Osteoblast (primary cell): Measurements from ENCODE around the gene CA5A. TPM values are rescaled to one million over a fixed set of nuclear protein-coding genes. Genes with fewer than 3 reads are reported as not detected.
A peak's percentile ranks its signal among the peaks of the same experiment; 100 is the strongest.
"Not testable (repeated sequence)": the region's sequence is repeated elsewhere in the genome, so short reads cannot be mapped to it uniquely, and the experiment has no call there.

Experiments used
- DNase-seq: peaks from one replicate; pipeline ENCODE4 v3.0.0; 2011; ENCODE audit warnings: low spot score, mixed read lengths; ENCODE audit not compliant: insufficient read length; ENCODE audit errors: missing footprints
- H2AFZ ChIP-seq: 2 replicates; pipeline ENCODE4 v1.6.0; 2011; ENCODE audit warnings: mild to moderate bottlenecking, low read length
- H3K27ac ChIP-seq: 2 replicates; pipeline ENCODE4 v1.5.1; 2011; ENCODE audit warnings: mild to moderate bottlenecking, low read depth, low read length, moderate library complexity
- H3K27me3 ChIP-seq: 2 replicates; pipeline ENCODE4 v1.6.0; 2012; ENCODE audit warnings: mild to moderate bottlenecking, control low read depth, inconsistent platforms, low read length, moderate library complexity; ENCODE audit not compliant: insufficient read depth
- H3K36me3 ChIP-seq: 2 replicates; pipeline ENCODE4 v1.5.1; 2011; ENCODE audit warnings: mild to moderate bottlenecking, low read length, control low read depth, moderate library complexity; ENCODE audit not compliant: insufficient read depth
- H3K4me1 ChIP-seq: 2 replicates; pipeline ENCODE4 v1.5.1; 2011; ENCODE audit warnings: mild to moderate bottlenecking, low read length, control low read depth, moderate library complexity; ENCODE audit not compliant: insufficient read depth
- H3K4me2 ChIP-seq: 2 replicates; pipeline ENCODE4 v1.6.0; 2011; ENCODE audit warnings: mild to moderate bottlenecking, low read length; ENCODE audit not compliant: insufficient read depth
- H3K4me3 ChIP-seq: fragments of 200-600 bp; sonication (generic); 3 replicates; pipeline ENCODE4 v1.5.1; 2012; ENCODE audit warnings: mild to moderate bottlenecking, low read length, inconsistent platforms; ENCODE audit not compliant: insufficient read depth
- H3K79me2 ChIP-seq: 2 replicates; pipeline ENCODE4 v1.6.0; 2012; ENCODE audit warnings: mild to moderate bottlenecking, low read length, control low read depth, inconsistent platforms; ENCODE audit not compliant: insufficient read depth
- H3K9me3 ChIP-seq: 2 replicates; pipeline ENCODE4 v1.5.1; 2011; ENCODE audit warnings: low read depth, low read length, control low read depth
- H4K20me1 ChIP-seq: 2 replicates; pipeline ENCODE4 v1.6.0; 2012; ENCODE audit warnings: mild to moderate bottlenecking, low read length, control low read depth; ENCODE audit not compliant: insufficient read depth
- CTCF ChIP-seq: IDR thresholded peaks from 2 replicates; pipeline ENCODE4 v1.5.1; 2011; ENCODE audit warnings: mild to moderate bottlenecking, low read depth, low read length, moderate library complexity; ENCODE audit errors: extremely low read depth
- total RNA-seq: library from RNA; depleted of rRNA; stranded (reverse); fragments of >200 nt; gene quantifications from 2 replicates; pipeline ENCODE4 v1.2.3, GENCODE V29; 2012

The CA5A gene
- total RNA-seq, 1 donor = not detected

GRCh38 chr16:87983072-87983736 lies 46.9 kb upstream of the CA5A start:
- H3K4me2 ChIP-seq, H3K27me3 ChIP-seq, H4K20me1 ChIP-seq, H2AFZ ChIP-seq, H3K4me1 ChIP-seq, H3K9me3 ChIP-seq, DNase-seq, H3K4me3 ChIP-seq: not testable (repeated sequence)
- Histone ChIP-seq H3K27ac (peak overlapping the region; percentile 51), H3K36me3 (peaks cover 19% of the 10 kb centered on the region), H3K79me2 (peaks cover 11% of the 10 kb centered on the region)
- peak; percentile 52 for TF ChIP-seq CTCF

GRCh38 chr16:87982581-87983041 lies 46.3 kb upstream of the CA5A start:
- H3K79me2 ChIP-seq = peaks cover 11% of the 10 kb centered on the region
- no peak overlapping the region for H2AFZ ChIP-seq
- H3K27me3 ChIP-seq = no peaks in the 10 kb centered on the region
- no peak overlapping the region for H3K27ac ChIP-seq
- peaks cover 19% of the 10 kb centered on the region for H3K36me3 ChIP-seq
- H3K9me3 ChIP-seq = no peaks in the 10 kb centered on the region
- TF ChIP-seq CTCF = no peak
- no peak overlapping the region for H3K4me2 ChIP-seq
- peaks cover 4% of the 10 kb centered on the region for H3K4me1 ChIP-seq
- H4K20me1 ChIP-seq = no peaks in the 10 kb centered on the region
- DNase-seq = no peak
- H3K4me3 ChIP-seq = no peak overlapping the region

- not testable (repeated sequence) for H3K9me3 ChIP-seq, H3K27ac ChIP-seq, H3K4me2 ChIP-seq, H3K27me3 ChIP-seq, H2AFZ ChIP-seq, H3K4me3 ChIP-seq, DNase-seq, H4K20me1 ChIP-seq
- peaks cover 10% of the 10 kb centered on the region for H3K4me1 ChIP-seq
- peaks cover 11% of the 10 kb centered on the region for H3K79me2 ChIP-seq
- H3K36me3 ChIP-seq = peaks cover 19% of the 10 kb centered on the region
Measured at GRCh38 chr16:87981376-87981775, 45.0 kb upstream of the CA5A start.

- not testable (repeated sequence) for H3K27ac ChIP-seq, H3K4me1 ChIP-seq
- H3K36me3 ChIP-seq = peaks cover 16% of the 10 kb centered on the region
Measured at GRCh38 chr16:87979911-87980630, 43.7 kb upstream of the CA5A start.

GRCh38 chr16:87979352-87979751 lies 43.0 kb upstream of the CA5A start:
- Histone ChIP-seq H4K20me1 (no peaks in the 10 kb centered on the region), H3K9me3 (no peaks in the 10 kb centered on the region), H3K36me3 (peaks cover 13% of the 10 kb centered on the region), H3K27ac (no peak overlapping the region), H3K79me2 (peaks cover 23% of the 10 kb centered on the region), H3K4me2 (no peak overlapping the region), H3K4me3 (no peak overlapping the region), H3K4me1 (peaks cover 7% of the 10 kb centered on the region), H3K27me3 (no peaks in the 10 kb centered on the region), H2AFZ (no peak overlapping the region)
- DNase-seq = no peak
- no peak for TF ChIP-seq CTCF

More at GRCh38 chr16:87979911-87980630, 43.7 kb upstream of the CA5A start:
- H3K79me2 ChIP-seq = peaks cover 16% of the 10 kb centered on the region
- not testable (repeated sequence) for H4K20me1 ChIP-seq, H3K9me3 ChIP-seq, H2AFZ ChIP-seq, H3K27me3 ChIP-seq, H3K4me2 ChIP-seq, H3K4me3 ChIP-seq, DNase-seq
